Measurements from ENCODE around the gene ZNF853.

ZNF853 gene

GRCh38 chr7:6614953-6615722, at the start of gene ZNF853:
ZNF853 (plus strand) TSS chr7:6615610; CDS start chr7:6616175, 565 bp downstream.
- DNase-seq (no peak), ATAC-seq (ENCODE audit: insufficient read depth, low read depth) (peak; percentile 60)
- peak within 1 kb of the TSS; percentile 57 for H2AFZ ChIP-seq (ENCODE audit: low read depth, low read length)
- no peak for TF ChIP-seq EZH2 (IDR thresholded peaks at IDR 0.05; ENCODE audit: borderline replicate concordance, low read depth, low read length, severe bottlenecking)
- no peak for TF ChIP-seq CTCF (IDR thresholded peaks at IDR 0.05; ENCODE audit: borderline replicate concordance, extremely low read depth, low read length, poor library complexity, severe bottlenecking)
- H4K20me1 ChIP-seq (ENCODE audit: insufficient read depth, low read length): peaks cover 4% of the 10 kb centered on the region; the same call in 1 of the 2 replicates
- no peaks in the 10 kb centered on the region for H3K9me3 ChIP-seq (ENCODE audit: insufficient read depth, low read length, severe bottlenecking)
- H3K4me2 ChIP-seq (ENCODE audit: insufficient read depth, low read length): peak within 1 kb of the TSS; percentile 76
- peaks cover 11% of the 10 kb centered on the region for H3K4me1 ChIP-seq (ENCODE audit: insufficient read depth, low read length)
- no peaks in the 10 kb centered on the region for H3K79me2 ChIP-seq (ENCODE audit: insufficient read depth, low read length)
- H3K27me3 ChIP-seq (ENCODE audit: insufficient read depth, low read length, poor library complexity): peaks cover 21% of the 10 kb centered on the region
- H3K36me3 ChIP-seq (ENCODE audit: insufficient read depth, low read length): no peaks in the 10 kb centered on the region
- peak within 1 kb of the TSS in 1 of 2 experiments; percentile 59; a peak in 2 of 4 replicates for H3K4me3 ChIP-seq (ENCODE audit: low read depth in 1 of 2, low read length in 2 of 2)
- H3K9ac ChIP-seq (ENCODE audit: low read depth, low read length): peak within 1 kb of the TSS; percentile 50; the same call in 1 of the 2 replicates
- no peak within 1 kb of the TSS for H3K27ac ChIP-seq (ENCODE audit: low read length)

GRCh38 chr7:6565655-6566054, 49.8 kb upstream of the ZNF853 start:
- no peak for TF ChIP-seq EZH2 (IDR thresholded peaks at IDR 0.05; ENCODE audit: borderline replicate concordance, low read depth, low read length, severe bottlenecking)
- TF ChIP-seq CTCF (IDR thresholded peaks at IDR 0.05; ENCODE audit: borderline replicate concordance, extremely low read depth, low read length, poor library complexity, severe bottlenecking): no peak
- Histone ChIP-seq H3K79me2 (ENCODE audit: insufficient read depth, low read length) (no peaks in the 10 kb centered on the region), H4K20me1 (ENCODE audit: insufficient read depth, low read length) (no peaks in the 10 kb centered on the region), H3K4me3 (ENCODE audit: low read depth in 1 of 2, low read length in 2 of 2) (no peak overlapping the region), H2AFZ (ENCODE audit: low read depth, low read length) (no peak overlapping the region), H3K4me1 (ENCODE audit: insufficient read depth, low read length) (no peaks in the 10 kb centered on the region), H3K27me3 (ENCODE audit: insufficient read depth, low read length, poor library complexity) (no peaks in the 10 kb centered on the region), H3K4me2 (ENCODE audit: insufficient read depth, low read length) (no peak overlapping the region), H3K36me3 (ENCODE audit: insufficient read depth, low read length) (no peaks in the 10 kb centered on the region), H3K9ac (ENCODE audit: low read depth, low read length) (no peak overlapping the region), H3K9me3 (ENCODE audit: insufficient read depth, low read length, severe bottlenecking) (no peaks in the 10 kb centered on the region), H3K27ac (ENCODE audit: low read length) (no peak overlapping the region)
- DNase-seq (no peak), ATAC-seq (ENCODE audit: insufficient read depth, low read depth) (no peak; the same call in 2 of the 3 replicates)

- H3K36me3 ChIP-seq (ENCODE audit: insufficient read depth, low read length): no peaks in the 10 kb centered on the region
- H4K20me1 ChIP-seq (ENCODE audit: insufficient read depth, low read length): no peaks in the 10 kb centered on the region
- no peaks in the 10 kb centered on the region for H3K9me3 ChIP-seq (ENCODE audit: insufficient read depth, low read length, severe bottlenecking)
- H3K27ac ChIP-seq (ENCODE audit: low read length): no peak overlapping the region
- ATAC-seq (ENCODE audit: insufficient read depth, low read depth) (no peak), DNase-seq (no peak)
- H3K4me1 ChIP-seq (ENCODE audit: insufficient read depth, low read length): no peaks in the 10 kb centered on the region
- H3K27me3 ChIP-seq (ENCODE audit: insufficient read depth, low read length, poor library complexity): no peaks in the 10 kb centered on the region
- no peak overlapping the region for H3K9ac ChIP-seq (ENCODE audit: low read depth, low read length)
- H3K4me2 ChIP-seq (ENCODE audit: insufficient read depth, low read length): no peak overlapping the region
- no peak for TF ChIP-seq CTCF (IDR thresholded peaks at IDR 0.05; ENCODE audit: borderline replicate concordance, extremely low read depth, low read length, poor library complexity, severe bottlenecking)
- no peak for TF ChIP-seq EZH2 (IDR thresholded peaks at IDR 0.05; ENCODE audit: borderline replicate concordance, low read depth, low read length, severe bottlenecking)
- H3K79me2 ChIP-seq (ENCODE audit: insufficient read depth, low read length): no peaks in the 10 kb centered on the region
- no peak overlapping the region for H2AFZ ChIP-seq (ENCODE audit: low read depth, low read length)
- H3K4me3 ChIP-seq (ENCODE audit: low read depth in 1 of 2, low read length in 2 of 2): no peak overlapping the region
Observed at GRCh38 chr7:6567886-6568285, 47.5 kb upstream of the ZNF853 start.

Data from DND-41 (cell line).